A549 treated with AZD9567 at 1 μM for 4 hours (cell line): ENCODE data around the gene POLR2B. TPM values are rescaled to one million over a fixed set of nuclear protein-coding genes. Genes with fewer than 3 reads are reported as not detected.

Experiments
- total RNA-seq: library from RNA; stranded (reverse); fragments of 200-300 nt; extraction: Qiagen RNA extraction; gene quantifications from 5 replicates; pipeline ENCODE4 v1.2.3, GENCODE V29; 2022; ENCODE audit not compliant: insufficient read depth

POLR2B gene
- total RNA-seq, result 62.7 to 86.0 TPM (median 67.9 TPM) in 5 replicates

DNA sequence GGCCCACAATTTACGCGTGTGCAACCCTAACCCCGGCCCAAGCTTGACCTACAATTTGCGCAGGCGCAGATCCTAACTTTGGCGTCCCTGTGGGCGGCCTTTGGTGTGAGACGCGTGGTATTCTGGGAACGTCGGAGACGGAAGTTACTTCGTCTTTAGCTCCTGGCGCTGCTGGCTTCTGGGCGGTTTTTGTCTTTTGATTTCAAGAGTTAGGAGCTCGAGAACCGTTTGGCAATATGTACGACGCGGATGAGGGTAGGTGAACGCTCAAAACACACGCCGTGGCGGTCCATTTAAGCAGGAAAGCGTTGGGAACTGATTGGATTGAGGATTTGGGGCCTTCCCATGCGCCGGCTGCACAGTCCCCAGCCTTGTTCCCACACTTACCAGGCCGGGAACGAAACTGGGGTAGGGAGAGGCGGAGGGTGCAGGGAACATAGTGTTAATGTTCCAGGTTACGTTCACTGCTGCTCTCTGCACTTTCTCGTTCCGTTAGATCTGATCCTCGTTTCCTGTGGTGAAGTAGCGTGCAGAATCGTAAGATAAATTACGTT is at the start of gene POLR2B:
Gene POLR2B (plus strand): TSS at position 147 of the 554 bp plus-strand sequence. CDS start 90 bp downstream, at position 237.

DNA sequence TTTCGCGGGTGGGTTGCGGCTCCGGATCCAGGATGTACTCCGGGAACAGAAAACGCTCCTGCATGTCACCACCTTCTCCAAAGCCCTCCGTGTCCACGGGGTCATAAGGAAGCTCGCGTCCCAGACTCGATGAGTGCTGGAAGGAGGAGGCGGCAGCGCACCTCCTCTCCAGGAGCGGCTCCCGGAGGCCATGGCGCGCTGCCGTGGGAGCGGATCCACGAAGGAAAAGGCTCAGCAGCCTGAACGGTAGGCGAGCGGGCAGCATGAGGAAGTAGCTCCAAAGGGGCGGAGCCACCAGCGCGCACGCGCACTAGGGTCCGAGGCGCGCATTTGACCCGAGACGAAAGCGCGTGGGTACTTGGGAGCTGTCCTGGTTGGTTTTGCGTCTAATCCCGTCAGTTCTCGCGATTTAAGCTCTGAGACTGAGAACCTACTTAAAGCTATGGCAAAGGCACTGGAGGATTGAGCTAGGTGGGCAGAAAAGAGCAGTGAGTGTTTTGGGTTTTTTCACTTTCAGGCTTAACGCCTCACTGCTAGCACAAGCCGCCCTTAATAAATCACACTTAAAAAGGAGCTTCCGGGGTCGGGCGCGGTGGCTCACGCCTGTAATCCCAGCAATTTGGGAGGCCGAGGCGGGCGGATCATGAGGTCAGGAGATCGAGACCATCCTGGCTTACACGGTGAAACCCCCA is 1.2 kb upstream of the POLR2B start, which contains the start of gene NOA1:
Gene NOA1 (minus strand): TSS at position 286 of the 692 bp plus-strand sequence. CDS start 21 bp downstream, at position 265.

Other genes starting within 250 kb of the POLR2B start
- 0.16 TPM in 1 of 5 replicates, not detected in the others for gene SPINK2, start 157.2 kb upstream of the POLR2B start, total RNA-seq
- gene REST, start 71.0 kb upstream of the POLR2B start, total RNA-seq, result 7.3 to 12.0 TPM (median 8.4 TPM) in 5 replicates
- gene NOA1, start 1.3 kb upstream of the POLR2B start, total RNA-seq, result 16.5 to 17.7 TPM (median 17.5 TPM) in 5 replicates
- 196 to 351 TPM (median 253 TPM) in 5 replicates for gene IGFBP7, start 131.5 kb downstream of the POLR2B start, total RNA-seq